NCI-H2171 treated with DMSO at 0.1 percent for 48 hours (cell line): ENCODE data around the gene CHL1.
"Not testable (repeated sequence)": the region's sequence is repeated elsewhere in the genome, so short reads cannot be mapped to it uniquely, and the experiment has no call there.

Source experiments
- DNase-seq: peaks from one replicate; lab custom pipeline; 2025; lab: John Stamatoyannopoulos, UW

Gene CHL1

GRCh38 chr3:332701-333100 lies 136.1 kb downstream of the CHL1 start:
- DNase-seq = no peak

GRCh38 chr3:335240-335639 lies 138.7 kb downstream of the CHL1 start:
- DNase-seq = no peak

- DNase-seq = no peak
Measured at GRCh38 chr3:339351-339750, 142.8 kb downstream of the CHL1 start.

- DNase-seq = no peak
Measured at GRCh38 chr3:341998-342397, 145.4 kb downstream of the CHL1 start.

GRCh38 chr3:346186-346585 lies 149.6 kb downstream of the CHL1 start:
- no peak for DNase-seq

GRCh38 chr3:347581-347980 lies 151.0 kb downstream of the CHL1 start:
- peak; percentile 8 for DNase-seq

- no peak for DNase-seq
Measured at GRCh38 chr3:350871-351371, 154.4 kb downstream of the CHL1 start.

GRCh38 chr3:352599-352998 lies 156.0 kb downstream of the CHL1 start:
- no peak for DNase-seq

- no peak for DNase-seq
Measured at GRCh38 chr3:353191-353739, 156.7 kb downstream of the CHL1 start.

- peak; percentile 11 for DNase-seq
Measured at GRCh38 chr3:354432-354831, 157.9 kb downstream of the CHL1 start.

- DNase-seq = no peak
Measured at GRCh38 chr3:355622-356021, 159.1 kb downstream of the CHL1 start.

- no peak for DNase-seq
Measured at GRCh38 chr3:356952-357351, 160.4 kb downstream of the CHL1 start.

GRCh38 chr3:359672-360071 lies 163.1 kb downstream of the CHL1 start:
- no peak for DNase-seq

- DNase-seq = no peak
Measured at GRCh38 chr3:362681-363338, 166.2 kb downstream of the CHL1 start.

- DNase-seq = no peak
Measured at GRCh38 chr3:364287-364686, 167.7 kb downstream of the CHL1 start.

GRCh38 chr3:365268-365667 lies 168.7 kb downstream of the CHL1 start:
- no peak for DNase-seq

GRCh38 chr3:366253-366652 lies 169.7 kb downstream of the CHL1 start:
- DNase-seq = not testable (repeated sequence)

- DNase-seq = no peak
Measured at GRCh38 chr3:373193-373779, 176.7 kb downstream of the CHL1 start.

GRCh38 chr3:374459-374858 lies 177.9 kb downstream of the CHL1 start:
- DNase-seq = no peak

GRCh38 chr3:377158-377561 lies 180.6 kb downstream of the CHL1 start:
- peak; percentile 49 for DNase-seq

GRCh38 chr3:380801-381200 lies 184.2 kb downstream of the CHL1 start:
- no peak for DNase-seq

GRCh38 chr3:385151-385550 lies 188.6 kb downstream of the CHL1 start:
- DNase-seq = no peak

GRCh38 chr3:394775-395174 lies 198.2 kb downstream of the CHL1 start:
- DNase-seq = no peak

- DNase-seq = no peak
Measured at GRCh38 chr3:396293-396692, 199.7 kb downstream of the CHL1 start.
